ENCODE data around the gene MECP2.

Gene MECP2

DNA sequence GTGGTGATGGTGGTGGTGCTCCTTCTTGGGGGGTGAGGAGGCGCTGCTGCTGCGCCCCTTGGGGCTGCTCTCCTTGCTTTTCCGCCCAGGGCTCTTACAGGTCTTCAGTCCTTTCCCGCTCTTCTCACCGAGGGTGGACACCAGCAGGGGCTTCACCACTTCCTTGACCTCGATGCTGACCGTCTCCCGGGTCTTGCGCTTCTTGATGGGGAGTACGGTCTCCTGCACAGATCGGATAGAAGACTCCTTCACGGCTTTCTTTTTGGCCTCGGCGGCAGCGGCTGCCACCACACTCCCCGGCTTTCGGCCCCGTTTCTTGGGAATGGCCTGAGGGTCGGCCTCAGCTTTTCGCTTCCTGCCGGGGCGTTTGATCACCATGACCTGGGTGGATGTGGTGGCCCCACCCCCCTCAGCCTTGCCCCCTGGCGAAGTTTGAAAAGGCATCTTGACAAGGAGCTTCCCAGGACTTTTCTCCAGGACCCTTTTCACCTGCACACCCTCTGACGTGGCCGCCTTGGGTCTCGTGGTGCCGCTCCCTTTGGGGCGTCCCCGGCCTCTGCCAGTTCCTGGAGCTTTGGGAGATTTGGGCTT, 66.7 kb downstream of the MECP2 start:
- FAIRE-seq = no peak

- no peak for FAIRE-seq
Observed at GRCh38 chrX:154030266-154030665, 67.3 kb downstream of the MECP2 start.

DNA sequence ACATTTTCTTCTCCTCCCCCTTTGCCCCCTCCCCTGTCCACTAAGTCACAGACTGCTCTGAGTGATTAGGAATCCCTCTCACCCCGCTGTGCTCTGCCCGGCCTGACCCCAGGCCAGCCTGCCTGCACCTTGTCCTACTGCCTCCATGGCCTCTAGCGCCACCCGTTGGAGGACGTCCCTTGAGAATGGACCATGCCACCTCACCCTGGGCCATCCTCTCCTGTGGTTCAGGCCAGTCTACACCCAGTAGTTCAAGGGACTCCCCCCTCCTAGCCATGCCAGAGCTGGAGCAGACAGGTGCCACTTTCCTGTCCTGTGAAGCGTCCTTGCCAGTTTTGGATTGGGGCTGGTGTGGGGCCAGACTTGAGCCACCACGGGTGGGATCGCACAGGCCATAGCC, 68.1 kb downstream of the MECP2 start:
- FAIRE-seq = no peak

DNA sequence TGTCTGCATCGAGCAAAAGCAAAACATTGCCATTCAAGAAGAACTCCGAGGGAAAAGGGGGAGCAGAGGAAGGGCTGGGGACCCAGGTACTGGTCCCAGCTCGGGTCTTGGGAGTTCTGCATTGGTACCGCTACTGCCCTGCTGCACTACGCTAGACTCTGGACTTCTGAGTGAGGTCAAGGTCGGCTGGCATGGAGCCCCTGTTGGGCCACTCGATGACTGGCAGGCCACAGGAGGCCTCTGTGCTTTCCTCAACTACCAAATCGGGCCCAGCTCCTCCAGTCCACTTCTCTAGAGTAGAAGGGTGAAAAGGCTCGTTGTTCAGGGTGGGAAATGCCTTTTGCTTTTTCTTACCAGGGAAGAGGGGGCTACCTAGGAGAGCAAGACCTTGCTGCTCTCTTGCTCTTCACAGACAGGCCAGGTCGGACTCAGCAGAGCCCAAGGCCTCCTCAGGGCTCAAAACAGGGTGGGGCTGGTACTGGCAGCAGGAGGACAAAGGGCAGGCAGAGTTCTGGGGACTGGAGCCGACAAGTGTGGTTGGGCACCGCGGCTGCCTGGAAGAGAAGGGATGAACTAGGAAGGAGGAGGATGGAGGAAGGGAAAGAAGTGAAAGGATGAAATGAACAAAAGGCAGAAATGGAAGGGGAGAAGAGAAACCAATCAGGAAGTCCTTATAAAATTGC, 68.9 kb downstream of the MECP2 start:
- no peak for FAIRE-seq

DNA sequence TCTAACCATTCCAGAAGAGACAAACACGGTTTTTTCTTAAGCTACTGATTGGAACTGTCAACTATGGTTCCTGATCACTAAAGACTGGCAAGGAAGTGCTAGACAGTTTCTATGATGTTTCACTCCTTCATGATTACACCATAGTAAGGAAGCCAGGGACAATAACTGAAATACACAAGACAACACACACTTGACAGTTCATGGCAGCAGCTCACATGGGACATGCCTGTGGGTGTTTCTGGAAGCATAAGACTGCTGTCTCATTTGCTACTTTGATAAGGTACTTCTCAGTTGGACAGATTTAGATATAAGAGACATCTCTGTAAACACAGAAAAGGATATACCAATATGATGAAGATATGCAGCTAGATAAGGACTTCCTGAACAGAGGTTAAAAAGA, 69.5 kb downstream of the MECP2 start:
- no peak for FAIRE-seq

- FAIRE-seq = no peak
Observed at GRCh38 chrX:154027022-154027402, 70.5 kb downstream of the MECP2 start.

GRCh38 chrX:154026136-154027021, 71.1 kb downstream of the MECP2 start:
- no peak for FAIRE-seq

- no peak for FAIRE-seq
Observed at GRCh38 chrX:154025230-154025629, 72.3 kb downstream of the MECP2 start.

DNA sequence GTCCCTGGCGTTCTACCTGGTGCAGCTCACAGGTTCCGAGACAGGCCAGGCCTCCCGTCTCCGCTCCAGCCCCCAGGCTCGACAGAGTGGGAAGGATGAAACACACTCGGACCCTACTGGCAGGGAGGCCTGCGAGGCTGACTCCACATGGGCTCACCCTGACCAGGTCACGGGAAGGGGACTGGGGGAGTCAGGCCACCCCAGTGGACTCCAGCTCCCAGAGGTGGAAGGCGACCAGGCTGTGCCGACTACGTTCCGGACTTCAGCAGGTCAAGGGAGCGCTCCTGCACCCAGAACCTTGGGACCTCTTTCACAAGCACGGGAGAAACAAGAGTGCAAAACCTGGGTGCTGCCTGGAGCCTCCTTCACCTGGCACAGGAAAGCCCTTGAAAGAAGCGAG, 73.2 kb downstream of the MECP2 start:
- FAIRE-seq = no peak

- FAIRE-seq = no peak
Observed at GRCh38 chrX:154023276-154024000, 74.1 kb downstream of the MECP2 start.

DNA sequence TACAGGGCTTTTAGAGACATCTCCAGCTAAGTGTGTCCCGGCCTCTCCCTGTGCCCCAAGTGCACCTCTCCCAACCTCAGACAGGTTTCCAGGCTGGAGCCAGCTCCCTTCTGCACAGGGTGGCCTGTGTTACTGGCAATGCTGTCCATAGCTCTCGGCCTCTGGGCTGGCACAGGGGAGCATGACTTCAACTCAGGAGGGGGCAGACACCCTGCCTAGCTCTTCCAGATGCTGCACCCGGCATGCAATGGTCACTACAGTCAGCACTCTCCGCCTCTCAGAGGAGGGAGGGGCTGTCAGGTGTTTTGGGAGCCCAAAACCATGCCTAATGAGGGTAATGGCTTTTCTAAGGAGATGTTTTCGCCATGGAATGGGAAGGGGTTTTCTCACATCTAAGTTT, 75.4 kb downstream of the MECP2 start:
- FAIRE-seq = no peak

DNA sequence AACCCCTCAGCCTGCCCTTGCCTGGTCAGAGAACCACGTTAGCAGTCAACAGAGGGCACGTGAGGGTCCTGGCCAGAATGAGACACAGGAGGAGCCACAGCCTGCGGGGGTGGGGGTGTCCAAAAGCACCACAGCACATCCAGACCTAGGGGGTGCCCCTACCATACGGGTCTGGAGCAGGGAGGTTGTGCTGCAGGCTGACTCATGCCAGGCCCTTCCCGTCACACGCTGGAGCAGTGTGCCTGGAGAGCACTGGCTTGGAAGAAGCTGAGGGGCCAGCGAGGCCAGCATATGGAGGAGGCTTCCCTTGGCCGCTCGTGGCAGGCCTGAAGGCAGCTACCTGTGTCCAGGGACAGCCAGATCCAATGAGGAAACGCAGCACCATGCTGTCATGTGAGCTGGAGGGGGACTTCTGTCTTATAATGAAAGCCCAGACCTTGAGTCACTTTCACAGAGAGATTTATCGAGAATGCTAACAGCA, 76.3 kb downstream of the MECP2 start:
- FAIRE-seq = no peak

DNA sequence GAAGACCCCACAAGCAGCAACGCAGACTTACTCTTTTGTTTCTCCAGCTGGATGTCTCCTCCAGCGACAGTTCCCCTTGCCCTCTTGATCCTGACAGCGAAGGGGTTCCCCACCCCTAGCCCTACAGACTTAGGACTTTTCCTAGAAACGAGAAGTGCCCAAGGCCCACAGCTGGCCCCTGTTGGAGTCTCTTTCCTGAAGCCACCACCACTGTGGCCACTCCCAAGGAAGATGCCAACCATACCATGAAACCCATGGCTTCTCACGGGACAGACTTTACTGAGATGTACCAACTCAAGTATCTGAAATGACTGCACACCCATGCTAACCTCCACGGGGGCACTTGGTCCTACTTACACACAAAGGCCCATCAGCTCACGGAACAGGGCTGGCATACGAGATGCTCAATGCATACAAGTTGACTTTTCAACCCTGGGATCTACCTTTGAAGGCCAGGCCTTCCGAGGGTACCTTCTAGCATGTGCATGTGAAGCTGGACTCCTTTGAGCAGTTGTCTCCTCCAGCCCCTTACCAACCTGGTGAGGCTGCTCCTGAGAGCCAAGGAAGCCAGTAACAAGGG, 76.9 kb downstream of the MECP2 start:
- FAIRE-seq = no peak

DNA sequence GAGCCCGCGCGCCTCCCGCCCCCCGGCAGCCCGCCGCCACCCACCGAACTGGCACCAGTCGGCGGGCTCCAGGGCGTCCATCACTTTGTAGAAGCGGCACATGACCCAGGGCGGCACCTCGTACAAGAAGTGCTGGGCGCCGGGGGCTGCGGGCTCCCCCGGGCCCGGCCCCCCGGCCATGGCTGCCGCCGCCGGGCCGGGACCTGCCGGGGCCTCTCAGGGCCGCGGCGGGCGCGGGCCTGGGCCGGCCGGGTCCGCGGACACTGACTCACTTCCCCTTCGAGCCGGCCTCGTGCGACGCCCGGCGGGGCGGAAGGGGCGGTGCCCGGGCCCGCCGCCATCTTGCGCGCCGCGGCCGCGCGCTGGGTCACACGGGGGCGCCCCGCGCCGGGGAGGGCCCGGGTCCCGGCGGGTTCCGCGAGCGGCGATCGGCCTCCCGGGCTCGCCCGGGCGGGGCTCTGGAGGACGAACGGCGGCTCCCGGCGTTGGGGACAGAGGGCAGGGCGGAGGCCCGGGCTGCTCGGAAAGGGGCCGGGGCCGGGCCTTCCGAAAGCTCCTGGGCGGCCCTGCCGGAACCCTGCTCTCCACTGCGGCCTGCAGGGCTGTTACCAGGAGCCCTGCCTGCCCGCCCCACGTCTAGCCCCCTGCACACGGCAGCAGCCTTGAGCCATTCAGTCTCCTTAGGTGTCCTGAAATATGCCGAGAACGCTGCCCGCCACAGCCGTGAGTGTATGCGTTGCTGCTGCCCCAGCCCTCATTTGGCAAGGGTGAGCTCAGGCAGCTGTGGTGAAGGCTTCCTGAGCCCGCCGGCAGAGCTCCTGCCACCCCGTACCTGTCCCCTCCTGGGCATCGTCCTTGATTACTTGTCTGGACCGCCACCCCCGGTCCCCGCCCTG, 77.6 kb downstream of the MECP2 start, which contains the start of gene IRAK1:
IRAK1 (minus strand) TSS at position 270 of the 896 bp plus-strand sequence; CDS start at position 180, 90 bp downstream.
- no peak for FAIRE-seq

DNA sequence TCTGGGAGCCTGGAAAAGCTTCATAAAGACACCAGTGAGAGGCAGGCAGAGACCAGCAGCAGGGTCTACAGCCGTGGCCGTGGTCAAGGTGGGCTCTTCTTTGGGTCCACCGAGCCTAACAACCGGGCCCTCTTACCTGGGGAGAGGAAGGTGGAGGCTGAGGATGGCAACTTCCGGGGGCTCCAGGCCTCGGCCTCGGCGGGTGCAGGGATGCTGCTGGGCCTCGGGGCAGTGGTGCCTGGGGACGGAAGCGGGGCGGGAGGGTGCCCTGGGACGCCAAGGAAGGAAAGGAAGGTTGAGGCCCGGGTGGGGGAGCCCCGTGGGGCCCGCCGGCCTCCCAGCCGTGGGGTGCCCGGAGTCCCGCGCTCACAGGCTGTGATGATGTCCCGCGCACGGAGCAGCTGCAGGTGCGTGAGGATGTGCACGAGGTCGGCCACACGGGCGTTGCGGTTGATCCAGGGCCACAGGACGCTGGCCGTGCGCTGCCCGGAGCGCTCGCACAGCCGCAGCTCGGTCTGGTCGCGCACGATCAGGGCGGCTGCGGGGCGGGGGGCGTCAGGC, 78.4 kb downstream of the MECP2 start:
- FAIRE-seq = no peak

GRCh38 chrX:154018518-154019060, 78.9 kb downstream of the MECP2 start:
- FAIRE-seq = no peak

DNA sequence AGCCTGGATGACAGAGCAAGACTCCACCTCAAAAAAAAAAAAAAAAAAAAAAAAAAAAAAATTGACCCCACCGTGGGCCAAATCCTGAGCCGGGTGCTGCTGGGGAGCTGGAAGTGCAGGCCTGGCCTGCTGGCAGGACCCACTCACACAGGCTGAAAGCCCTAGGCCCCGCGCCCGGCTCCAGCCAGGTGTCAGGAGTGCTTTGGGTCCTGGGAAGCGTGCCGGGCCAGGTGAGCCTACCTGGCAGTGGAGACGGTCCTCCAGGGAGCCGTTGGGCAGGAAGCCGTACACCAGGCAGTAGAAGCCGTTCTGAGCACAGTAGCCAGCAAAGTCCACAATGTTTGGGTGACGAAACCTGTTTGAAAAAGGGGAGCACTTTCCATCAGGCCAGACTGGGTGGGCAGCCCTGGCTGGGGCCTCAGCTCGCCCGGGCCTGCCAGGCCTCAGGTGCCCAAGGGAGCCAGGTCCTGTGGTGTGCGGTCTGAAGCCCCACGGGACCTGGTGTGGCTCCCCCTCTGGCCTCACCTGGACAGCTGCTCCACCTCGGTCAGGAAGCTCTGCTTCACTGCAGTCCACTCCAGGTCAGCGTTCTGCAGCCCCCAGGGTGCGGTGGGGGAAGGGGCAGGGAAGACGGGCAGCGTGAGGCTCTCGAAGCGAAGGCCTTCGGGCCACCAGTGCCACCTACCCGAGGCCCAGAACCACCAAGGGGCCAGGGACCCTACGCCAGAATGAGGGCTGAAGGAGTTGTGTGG, 79.6 kb downstream of the MECP2 start:
- no peak for FAIRE-seq

GRCh38 chrX:154016366-154017076, 81.0 kb downstream of the MECP2 start:
- no peak for FAIRE-seq

DNA sequence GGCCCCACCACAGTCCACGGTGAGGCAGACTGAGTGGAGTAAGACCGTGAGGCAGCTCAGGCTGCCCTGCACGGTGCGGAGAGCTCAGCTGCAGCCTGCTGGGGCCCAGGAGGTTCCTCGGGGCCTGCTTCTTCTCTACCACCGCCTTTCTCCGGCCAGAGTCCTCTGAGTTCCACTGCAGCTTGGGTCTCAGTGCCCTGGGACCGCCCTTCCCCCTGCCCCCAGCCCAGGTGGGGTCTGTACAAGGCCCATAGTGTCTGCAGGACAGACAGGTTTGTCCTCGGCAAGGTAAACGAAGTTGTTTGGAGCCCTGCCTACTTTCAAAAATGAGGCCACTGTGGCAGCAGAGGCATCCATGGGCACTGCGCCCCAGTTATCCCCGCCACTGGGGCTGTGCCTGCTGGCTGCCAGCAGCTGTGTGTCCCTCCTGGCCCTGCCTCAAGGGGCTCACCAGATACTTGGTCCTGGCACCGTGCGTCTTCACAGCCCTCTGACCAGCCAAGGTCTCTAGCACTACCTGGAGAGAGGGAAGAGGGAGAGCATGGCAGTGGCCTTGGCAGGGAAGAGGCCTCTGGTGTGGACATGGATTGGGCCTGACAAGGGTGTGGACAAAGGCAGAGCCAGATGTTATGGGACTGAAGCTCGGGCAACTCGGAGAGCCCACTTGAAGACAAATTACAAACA, 81.8 kb downstream of the MECP2 start:
- no peak for FAIRE-seq

All from colon (tissue), 2 donors.